Small intestine (tissue), 7 donors: Measurements from ENCODE around the gene CLDN11. TPM values are rescaled to one million over a fixed set of nuclear protein-coding genes. Genes with fewer than 3 reads are reported as not detected.

Experiments used
- DNase-seq, 2 donors: peaks; one replicate each; pipeline versions ENCODE4 v3.0.0 to v3.0.0-alpha.2; 2013
- FAIRE-seq: peaks from 2 replicates; lab custom pipeline; 2012; peaks lifted over from hg19 to GRCh38; lab: Jason Lieb, UNC
- H3K27ac ChIP-seq, 3 donors: one replicate each; pipeline ENCODE4 v1.5.1; 2013; ENCODE audit warnings: low read length in 2 of 3, mild to moderate bottlenecking in 2 of 3, control low read depth in 1 of 3, inconsistent platforms in 1 of 3, low read depth in 1 of 3, moderate library complexity in 1 of 3
- H3K27me3 ChIP-seq, 3 donors: one replicate each; pipeline ENCODE4 v1.6.1; 2013; ENCODE audit warnings: low read length in 3 of 3, inconsistent platforms in 1 of 3; ENCODE audit not compliant: control insufficient read depth in 3 of 3, insufficient read depth in 3 of 3
- H3K36me3 ChIP-seq, 3 donors: one replicate each; pipeline ENCODE4 v1.6.1; 2013; ENCODE audit warnings: low read length in 3 of 3, inconsistent platforms in 1 of 3, low read depth in 1 of 3, mild to moderate bottlenecking in 1 of 3, moderate library complexity in 1 of 3; ENCODE audit not compliant: control insufficient read depth in 3 of 3, insufficient read depth in 2 of 3
- H3K4me1 ChIP-seq, 3 donors: one replicate each; pipeline ENCODE4 v1.6.1; 2013; ENCODE audit warnings: low read length in 2 of 3, inconsistent platforms in 1 of 3, low read depth in 1 of 3, mild to moderate bottlenecking in 1 of 3, moderate library complexity in 1 of 3; ENCODE audit not compliant: control insufficient read depth in 3 of 3, insufficient read depth in 2 of 3
- H3K4me3 ChIP-seq, 3 donors: one replicate each; pipeline ENCODE4 v1.5.1; 2013; ENCODE audit warnings: low read length in 3 of 3, control low read depth in 1 of 3, inconsistent platforms in 1 of 3, low read depth in 1 of 3, mild to moderate bottlenecking in 1 of 3, moderate library complexity in 1 of 3
- H3K9me3 ChIP-seq, 2 donors: one replicate each; pipeline ENCODE4 v1.6.1; 2013; ENCODE audit warnings: low read depth in 1 of 2, low read length in 1 of 2; ENCODE audit not compliant: control insufficient read depth in 2 of 2, insufficient read depth in 1 of 2
- WGBS, 3 donors: extraction: QIAGEN DNeasy Blood & Tissue Kit; methylation state at CpG; one replicate each; pipeline ENCODE4 v1.1.7; 2013; 5-methylcytosine and 5-hydroxymethylcytosine counted together
- polyA plus RNA-seq, 4 donors: library from polyadenylated mRNA; stranded (reverse) in 3 of 4; unstranded in 1 of 4; fragments of 200-250 nt in 3 of 4; fragments of 120-200 nt in 1 of 4; gene quantifications; one replicate each; pipeline versions ENCODE4 v1.2.1 to v1.2.3, GENCODE V29; 2013
- donor health status: healthy with polysubstance abuse.
- donor health status: control.
- donor health status: control.
- donor health status: Bipolar disorder and iron deficiency.
- donor health status: healthy.

Gene CLDN11
- polyA plus RNA-seq, 4 donors: 0.45 to 6.5 (median 0.52) TPM

DNA sequence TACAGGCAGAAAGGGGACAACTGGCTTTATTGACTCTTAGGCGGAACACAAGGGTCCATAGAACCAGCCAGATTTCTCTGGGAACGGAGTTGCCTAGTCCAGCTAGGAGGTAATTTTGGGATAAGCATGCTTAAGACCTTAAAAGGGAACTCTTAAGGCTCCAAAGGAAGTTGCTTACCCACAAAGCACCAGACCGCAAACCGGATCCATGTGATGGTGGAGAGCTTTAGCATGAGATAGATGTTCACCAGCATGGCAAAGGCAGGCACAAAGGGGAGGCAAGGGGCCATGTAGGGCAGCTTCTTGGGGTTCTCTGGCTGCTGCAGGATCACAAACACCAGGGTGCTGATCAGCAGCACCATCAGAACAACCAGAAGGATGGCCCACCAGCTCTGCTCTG is 61.4 kb downstream of the CLDN11 start:
- WGBS, 3 donors: 84 to 92% (median 91%) methylated on average over 4 of the region's 4 CpGs
- no peak for FAIRE-seq

DNA sequence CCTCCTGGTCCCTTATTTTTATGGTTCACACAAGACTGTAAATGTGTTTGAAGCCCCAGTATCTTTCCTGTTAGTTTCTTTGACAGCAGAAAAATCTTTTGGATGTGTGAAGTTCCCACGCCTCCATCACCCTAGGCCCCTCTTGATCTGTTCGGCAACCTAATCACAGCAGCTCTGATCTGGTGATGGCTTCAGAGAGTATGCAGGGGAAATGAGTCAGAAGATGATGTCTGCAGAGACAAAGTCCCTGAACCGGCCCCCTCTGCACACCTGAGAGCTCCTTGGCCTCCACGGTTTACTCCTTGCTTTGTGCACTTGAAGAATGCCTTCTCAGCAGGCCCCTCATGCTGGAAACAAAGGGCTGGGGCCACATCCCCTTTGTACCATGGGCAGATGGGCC is 63.5 kb downstream of the CLDN11 start:
- no peak overlapping the region for H3K27ac ChIP-seq
- FAIRE-seq (no peak), DNase-seq (no peak)
- H3K4me3 ChIP-seq: no peak overlapping the region
- H3K36me3 ChIP-seq: no peaks in the 10 kb centered on the region
- no peaks in the 10 kb centered on the region for H3K4me1 ChIP-seq
- WGBS, 3 donors: 79 to 88% (median 87%) methylated on average over 4 of the region's 4 CpGs
- no peaks in the 10 kb centered on the region for H3K27me3 ChIP-seq
- H3K9me3 ChIP-seq: no peaks in the 10 kb centered on the region

More for the DNA sequence above, 61.4 kb downstream of the CLDN11 start:
- Histone ChIP-seq H3K4me1 (peaks cover 0 to 9% (median 0%) of the 10 kb centered on the region in 3 donors), H3K36me3 (no peaks in the 10 kb centered on the region), H3K4me3 (no peak overlapping the region), H3K9me3 (no peaks in the 10 kb centered on the region), H3K27ac (no peak overlapping the region), H3K27me3 (peaks cover 0 to 3% (median 2%) of the 10 kb centered on the region in 3 donors)
- no peak for DNase-seq

DNA sequence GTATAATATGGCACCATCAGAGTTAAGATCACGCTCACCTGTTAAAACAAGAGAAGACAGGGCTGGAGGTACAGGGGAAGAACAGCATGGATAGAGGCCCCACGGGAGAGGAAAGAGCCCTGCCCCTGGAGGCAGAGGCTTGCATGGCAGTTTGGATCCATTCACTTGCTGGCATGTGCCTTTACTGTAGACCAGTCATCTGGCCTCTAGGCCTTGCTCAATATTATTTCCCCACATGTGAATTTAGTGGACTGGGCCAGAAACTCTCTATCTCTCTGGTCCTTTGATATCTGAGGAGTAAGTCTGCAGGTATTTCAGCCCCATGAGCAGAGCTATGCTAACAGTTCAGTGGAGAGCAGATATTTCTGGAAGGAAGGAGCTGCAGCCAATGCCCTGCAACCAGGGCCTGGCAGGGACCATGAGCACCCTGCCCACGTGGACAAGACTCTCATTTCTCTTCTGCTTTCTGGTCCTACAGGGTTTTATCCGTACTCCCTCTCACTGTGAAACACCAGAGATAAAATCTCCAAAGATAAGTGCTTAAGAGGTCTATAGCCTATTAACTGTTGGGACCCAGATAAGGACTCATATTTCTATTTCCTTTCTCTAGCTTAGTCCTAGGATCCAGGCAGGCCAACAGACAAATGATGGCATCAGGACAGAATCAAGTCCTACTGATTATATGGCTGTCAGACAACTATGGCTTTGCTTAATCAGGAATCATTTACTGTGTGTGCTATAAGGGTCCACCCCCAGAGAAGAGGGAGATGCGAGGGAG is 65.0 kb downstream of the CLDN11 start:
- no peak for FAIRE-seq
- no peaks in the 10 kb centered on the region for H3K4me1 ChIP-seq
- H3K27me3 ChIP-seq: no peaks in the 10 kb centered on the region
- no peaks in the 10 kb centered on the region for H3K36me3 ChIP-seq
- 64 to 72% (median 65%) methylated on average over 5 of the region's 5 CpGs for WGBS, 3 donors
- H3K9me3 ChIP-seq: no peaks in the 10 kb centered on the region
- DNase-seq: no peak
- H3K4me3 ChIP-seq: no peak overlapping the region
- no peak overlapping the region for H3K27ac ChIP-seq

Other genes starting within 250 kb of the CLDN11 start
- 10 to 100 TPM in 1 of 4 donors, 1 to 10 TPM in 3; 2.5 to 30.4 (median 4.3) TPM for gene PHC3, start 237.1 kb upstream of the CLDN11 start, polyA plus RNA-seq
- 10 to 100 TPM; 13.2 to 28.2 (median 14.7) TPM for gene PRKCI, start 196.4 kb upstream of the CLDN11 start, polyA plus RNA-seq
- gene SKIL, start 61.2 kb upstream of the CLDN11 start, polyA plus RNA-seq: 10 to 100 TPM; 10.6 to 47.6 (median 16.6) TPM
- gene SLC7A14, start 167.2 kb downstream of the CLDN11 start, polyA plus RNA-seq: 1 to 10 TPM in 2 of 4 donors, not detected in 2; 1.0 to 1.6 TPM